ENCODE data around the gene TRIM45. TPM values are rescaled to one million over a fixed set of nuclear protein-coding genes. Genes with fewer than 3 reads are reported as not detected.

TRIM45 gene
- total RNA-seq, 1 donor from 2014 or later, result 2.9 TPM

GRCh38 chr1:117061986-117062415, 59.5 kb downstream of the TRIM45 start:
- peak; percentile 76 for DNase-seq (ENCODE audit: low read depth)
- Histone ChIP-seq H3K27me3 (ENCODE audit: control insufficient read depth, insufficient read depth, low read length) (no peaks in the 10 kb centered on the region), H3K4me3 (ENCODE audit: low read depth, low read length) (no peak overlapping the region), H3K36me3 (ENCODE audit: control insufficient read depth, insufficient read depth, low read length) (no peaks in the 10 kb centered on the region)
- no peak for FAIRE-seq
- TF ChIP-seq CTCF (IDR thresholded peaks at IDR 0.05; ENCODE audit: insufficient read depth, low read length, severe bottlenecking), result no peak

Other genes with a start within 250 kb of the TRIM45 start
- 89.2 and 117 TPM in 2 replicates for gene PTGFRN, start 211.8 kb downstream of the TRIM45 start, total RNA-seq
- 0.53 and 0.90 TPM in 2 replicates for gene CD101, start 120.0 kb downstream of the TRIM45 start, total RNA-seq
- 10.8 and 11.6 TPM in 2 replicates for gene TTF2, start 61.4 kb downstream of the TRIM45 start, total RNA-seq
- 0.26 and 0.90 TPM in 2 replicates for gene VTCN1, start 89.2 kb upstream of the TRIM45 start, total RNA-seq
- 44.0 and 49.8 TPM in 2 replicates for gene MAN1A2, start 245.7 kb upstream of the TRIM45 start, total RNA-seq

Data from bronchial epithelial cell (primary cell).